Mucosa of stomach (tissue), 1 donor: ENCODE measurements around the gene SLC1A5.

Experiments used
- H3K27me3 ChIP-seq: one replicate; pipeline ENCODE4 v1.7.0; 2013; ENCODE audit warnings: mild to moderate bottlenecking, low read length; ENCODE audit not compliant: control insufficient read depth, insufficient read depth
- H3K36me3 ChIP-seq: one replicate; pipeline ENCODE4 v1.7.0; 2013; ENCODE audit warnings: low read length; ENCODE audit not compliant: control insufficient read depth, insufficient read depth
- H3K4me1 ChIP-seq: one replicate; pipeline ENCODE4 v1.7.0; 2013; ENCODE audit warnings: mild to moderate bottlenecking, low read length; ENCODE audit not compliant: control insufficient read depth, insufficient read depth
- H3K4me3 ChIP-seq: one replicate; pipeline ENCODE4 v1.7.0; 2013; ENCODE audit warnings: low read length
- H3K9ac ChIP-seq: one replicate; pipeline ENCODE4 v1.7.0; 2013; ENCODE audit warnings: mild to moderate bottlenecking, low read length, moderate library complexity
- H3K9me3 ChIP-seq: one replicate; pipeline ENCODE4 v1.7.0; 2013; ENCODE audit warnings: mild to moderate bottlenecking, low read length, moderate library complexity; ENCODE audit not compliant: control insufficient read depth
- donor health status: Pancreatic carcinoma.

The SLC1A5 gene

GRCh38 chr19:46744005-46744691 is 44.2 kb downstream of the SLC1A5 start:
- peak overlapping the region; percentile 92 for H3K9ac ChIP-seq
- peaks cover 18% of the 10 kb centered on the region for H3K4me1 ChIP-seq
- no peak overlapping the region for H3K4me3 ChIP-seq

GRCh38 chr19:46742926-46743480 is 45.4 kb downstream of the SLC1A5 start:
- Histone ChIP-seq H3K4me3 (no peak overlapping the region), H3K27me3 (no peaks in the 10 kb centered on the region), H3K36me3 (peaks cover 5% of the 10 kb centered on the region), H3K4me1 (peaks cover 18% of the 10 kb centered on the region), H3K9ac (no peak overlapping the region), H3K9me3 (no peaks in the 10 kb centered on the region)

More at GRCh38 chr19:46744005-46744691, 44.2 kb downstream of the SLC1A5 start:
- no peaks in the 10 kb centered on the region for H3K27me3 ChIP-seq
- H3K36me3 ChIP-seq = no peaks in the 10 kb centered on the region
- H3K9me3 ChIP-seq = no peaks in the 10 kb centered on the region

GRCh38 chr19:46741447-46741846 is 46.9 kb downstream of the SLC1A5 start:
- no peak overlapping the region for H3K4me3 ChIP-seq
- peaks cover 5% of the 10 kb centered on the region for H3K36me3 ChIP-seq
- no peaks in the 10 kb centered on the region for H3K27me3 ChIP-seq
- peaks cover 14% of the 10 kb centered on the region for H3K4me1 ChIP-seq
- no peak overlapping the region for H3K9ac ChIP-seq
- H3K9me3 ChIP-seq = no peaks in the 10 kb centered on the region

- H3K27me3 ChIP-seq = no peaks in the 10 kb centered on the region
- H3K36me3 ChIP-seq = peaks cover 5% of the 10 kb centered on the region
- no peak overlapping the region for H3K4me3 ChIP-seq
- no peak overlapping the region for H3K9ac ChIP-seq
- H3K9me3 ChIP-seq = no peaks in the 10 kb centered on the region
- peaks cover under 1% of the 10 kb centered on the region for H3K4me1 ChIP-seq
These were observed 49.1 kb downstream of the SLC1A5 start for GRCh38 chr19:46739290-46739771.

GRCh38 chr19:46737761-46738171 is 50.6 kb downstream of the SLC1A5 start:
- H3K4me3 ChIP-seq = no peak overlapping the region
- no peaks in the 10 kb centered on the region for H3K9me3 ChIP-seq
- H3K9ac ChIP-seq = no peak overlapping the region
- peaks cover 15% of the 10 kb centered on the region for H3K36me3 ChIP-seq
- H3K27me3 ChIP-seq = no peaks in the 10 kb centered on the region
- no peaks in the 10 kb centered on the region for H3K4me1 ChIP-seq

GRCh38 chr19:46737298-46737654 is 51.1 kb downstream of the SLC1A5 start:
- no peaks in the 10 kb centered on the region for H3K4me1 ChIP-seq
- no peaks in the 10 kb centered on the region for H3K27me3 ChIP-seq
- H3K9me3 ChIP-seq = no peaks in the 10 kb centered on the region
- no peak overlapping the region for H3K4me3 ChIP-seq
- H3K9ac ChIP-seq = no peak overlapping the region
- peaks cover 15% of the 10 kb centered on the region for H3K36me3 ChIP-seq

- H3K9ac ChIP-seq = no peak overlapping the region
- H3K36me3 ChIP-seq = peaks cover 15% of the 10 kb centered on the region
These were observed 51.7 kb downstream of the SLC1A5 start for GRCh38 chr19:46736531-46737297.

GRCh38 chr19:46733690-46734292 is 54.6 kb downstream of the SLC1A5 start:
- H3K9ac ChIP-seq = no peak overlapping the region
- H3K4me3 ChIP-seq = no peak overlapping the region
- peaks cover 18% of the 10 kb centered on the region for H3K36me3 ChIP-seq
- no peaks in the 10 kb centered on the region for H3K27me3 ChIP-seq
- no peaks in the 10 kb centered on the region for H3K4me1 ChIP-seq
- H3K9me3 ChIP-seq = no peaks in the 10 kb centered on the region

More at GRCh38 chr19:46736531-46737297, 51.7 kb downstream of the SLC1A5 start:
- Histone ChIP-seq H3K4me1 (no peaks in the 10 kb centered on the region), H3K4me3 (no peak overlapping the region), H3K27me3 (no peaks in the 10 kb centered on the region), H3K9me3 (no peaks in the 10 kb centered on the region)

GRCh38 chr19:46732966-46733689 is 55.3 kb downstream of the SLC1A5 start:
- no peak overlapping the region for H3K4me3 ChIP-seq
- no peaks in the 10 kb centered on the region for H3K9me3 ChIP-seq
- H3K4me1 ChIP-seq = no peaks in the 10 kb centered on the region
- H3K36me3 ChIP-seq = peaks cover 18% of the 10 kb centered on the region
- H3K9ac ChIP-seq = no peak overlapping the region
- no peaks in the 10 kb centered on the region for H3K27me3 ChIP-seq

GRCh38 chr19:46732172-46732938 is 56.0 kb downstream of the SLC1A5 start:
- H3K4me3 ChIP-seq = no peak overlapping the region
- H3K9ac ChIP-seq = no peak overlapping the region
- no peaks in the 10 kb centered on the region for H3K4me1 ChIP-seq
- H3K36me3 ChIP-seq = peaks cover 24% of the 10 kb centered on the region
- H3K9me3 ChIP-seq = no peaks in the 10 kb centered on the region
- no peaks in the 10 kb centered on the region for H3K27me3 ChIP-seq

- no peak overlapping the region for H3K4me3 ChIP-seq
- no peaks in the 10 kb centered on the region for H3K4me1 ChIP-seq
- H3K36me3 ChIP-seq = peaks cover 31% of the 10 kb centered on the region
- H3K9ac ChIP-seq = no peak overlapping the region
- H3K9me3 ChIP-seq = no peaks in the 10 kb centered on the region
- no peaks in the 10 kb centered on the region for H3K27me3 ChIP-seq
These were observed 56.8 kb downstream of the SLC1A5 start for GRCh38 chr19:46731584-46731983.
